B cell (primary cell): ENCODE data around the gene ANKRD65. TPM values are rescaled to one million over a fixed set of nuclear protein-coding genes. Genes with fewer than 3 reads are reported as not detected.
"Not testable (repeated sequence)": the region's sequence is repeated elsewhere in the genome, so short reads cannot be mapped to it uniquely, and the experiment has no call there.

Source experiments
- ATAC-seq: fragments of 200-7000 bp; cut with Tn5 transposase; one replicate; pipeline ENCODE4 v1.10.0; 2021; ENCODE audit warnings: low read depth, mild to moderate bottlenecking, moderate number of reproducible peaks, moderate library complexity
- CTCF ChIA-PET: fragments of 350-600 bp; sonication (Branson Sonifier 250); formaldehyde crosslinking; loops from one replicate; lab custom pipeline; 2021; ENCODE audit warnings: antibody characterized with exemption, inconsistent platforms; lab: Charles Lee
- POLR2A ChIA-PET: fragments of 350-600 bp; sonication (Branson Sonifier 250); formaldehyde crosslinking; loops from one replicate; lab custom pipeline; 2021; ENCODE audit warnings: antibody characterized with exemption; lab: Charles Lee
- DNase-seq: peaks from one replicate; pipeline ENCODE4 v3.0.0; 2013
- H2AFZ ChIP-seq: 2 replicates; pipeline ENCODE4 v1.6.1; 2012; ENCODE audit warnings: mild to moderate bottlenecking, low read depth, low read length; ENCODE audit not compliant: insufficient read depth, poor library complexity, severe bottlenecking
- H3K27ac ChIP-seq, 2 donors: 1 replicate in 1 of 2; 2 replicates in 1 of 2; pipeline ENCODE4 v1.5.1; 2012 to 2013; ENCODE audit warnings: low read length in 2 of 2, mild to moderate bottlenecking in 2 of 2, moderate library complexity in 1 of 2
- H3K27me3 ChIP-seq, 4 experiments: fragments of 200-600 bp in 1 of 4; sonication (generic) in 1 of 4; replicated peaks in 1 of 4; 1 replicate in 2 of 4; 2 replicates in 2 of 4; pipeline versions ENCODE4 v1.6.1 to v1.7.0; 2013 to 2016; ENCODE audit warnings: low read length in 3 of 4, mild to moderate bottlenecking in 2 of 4, mixed read lengths in 1 of 4, moderate library complexity in 1 of 4; ENCODE audit not compliant: insufficient read depth in 4 of 4, control insufficient read depth in 3 of 4; ENCODE audit errors: control extremely low read depth in 1 of 4
- H3K36me3 ChIP-seq, 2 experiments: replicated peaks in 1 of 2; 1 replicate in 1 of 2; 2 replicates in 1 of 2; pipeline versions ENCODE4 v1.6.1 to v1.7.1; 2013; ENCODE audit warnings: low read length in 1 of 2; ENCODE audit not compliant: insufficient read depth in 2 of 2, control insufficient read depth in 1 of 2; ENCODE audit errors: control extremely low read depth in 1 of 2, extremely low read depth in 1 of 2
- H3K4me1 ChIP-seq, 2 donors: fragments of 200-600 bp in 1 of 2; sonication (generic) in 1 of 2; 1 replicate in 1 of 2; 2 replicates in 1 of 2; pipeline versions ENCODE4 v1.5.1 to v1.6.1; 2013 to 2017; ENCODE audit warnings: low read length in 2 of 2; ENCODE audit not compliant: control insufficient read depth in 2 of 2, insufficient read depth in 2 of 2
- H3K4me2 ChIP-seq: replicated peaks from 2 replicates; pipeline ENCODE3; 2012; ENCODE audit warnings: mild to moderate bottlenecking, low read depth, low read length; ENCODE audit not compliant: poor library complexity, severe bottlenecking
- H3K4me3 ChIP-seq, 5 experiments: fragments of 200-600 bp in 1 of 5; sonication (generic) in 1 of 5; 1 replicate in 3 of 5; 2 replicates in 2 of 5; pipeline versions ENCODE4 v1.5.1 to v1.7.0; 2011 to 2016; ENCODE audit warnings: low read length in 4 of 5, mild to moderate bottlenecking in 4 of 5, low read depth in 2 of 5, control low read depth in 1 of 5, moderate library complexity in 1 of 5; ENCODE audit not compliant: insufficient read depth in 1 of 5; ENCODE audit errors: control extremely low read depth in 1 of 5, extremely low read depth in 1 of 5
- H3K79me2 ChIP-seq: fragments of 200-600 bp; sonication (generic); one replicate; pipeline ENCODE4 v1.6.0; 2016; ENCODE audit warnings: low read length; ENCODE audit not compliant: control insufficient read depth, insufficient read depth
- H3K9ac ChIP-seq: fragments of 200-600 bp; sonication (generic); 2 replicates; pipeline ENCODE4 v1.6.1; 2017; ENCODE audit warnings: mild to moderate bottlenecking, low read length, moderate library complexity
- H3K9me3 ChIP-seq, 3 donors: one replicate each; pipeline versions ENCODE4 v1.6.1 to v1.7.1; 2013; ENCODE audit warnings: low read length in 2 of 3; ENCODE audit not compliant: control insufficient read depth in 2 of 3, insufficient read depth in 1 of 3; ENCODE audit errors: control extremely low read depth in 1 of 3
- H4K20me1 ChIP-seq: 2 replicates; pipeline ENCODE4 v1.6.0; 2012; ENCODE audit warnings: mild to moderate bottlenecking, low read length; ENCODE audit not compliant: insufficient read depth, control insufficient read depth, poor library complexity, severe bottlenecking
- H3K27ac Mint-ChIP-seq: one replicate; pipeline ENCODE4 v1.8.0; 2021; ENCODE audit warnings: mixed read lengths
- H3K27me3 Mint-ChIP-seq: one replicate; pipeline ENCODE4 v1.8.0; 2021; ENCODE audit warnings: mixed read lengths
- H3K4me1 Mint-ChIP-seq: one replicate; pipeline ENCODE4 v1.8.0; 2021; ENCODE audit warnings: mixed read lengths
- H3K4me3 Mint-ChIP-seq: one replicate; pipeline ENCODE4 v1.8.0; 2021; ENCODE audit warnings: mixed read lengths
- H3K9me3 Mint-ChIP-seq: one replicate; pipeline ENCODE4 v1.8.0; 2022; ENCODE audit warnings: mixed read lengths; ENCODE audit not compliant: insufficient read depth
- CTCF ChIP-seq: fragments of 200-600 bp; IDR thresholded peaks from one replicate; pipeline ENCODE4 v1.8.0; 2022; ENCODE audit warnings: antibody characterized with exemption, mild to moderate bottlenecking
- EZH2 ChIP-seq: IDR thresholded peaks from 2 replicates; pipeline ENCODE4 v1.6.1; 2012; ENCODE audit warnings: borderline replicate concordance, low read depth, mild to moderate bottlenecking, moderate library complexity, low read length; ENCODE audit not compliant: insufficient read depth, poor library complexity, severe bottlenecking
- WGBS: methylation state at CpG from one replicate; pipeline ENCODE4 v1.1.5; 2013; ENCODE audit warnings: missing lambda C conversion rate; ENCODE audit not compliant: insufficient coverage; 5-methylcytosine and 5-hydroxymethylcytosine counted together
- intact Hi-C: fragments of 100-400 bp; cut with micrococcal nuclease; formaldehyde crosslinking; loops from one replicate; pipeline ENCODE4 v1.10.0; 2022
- polyA plus RNA-seq: library from polyadenylated mRNA; depleted of rRNA; stranded (reverse); fragments of >200 nt; gene quantifications from 2 replicates; pipeline ENCODE4 v1.2.3, GENCODE V29; 2012
- total RNA-seq, 2 donors: library from RNA; stranded (reverse); fragments of 120-200 nt in 1 of 2; gene quantifications; 1 replicate in 1 of 2; 2 replicates in 1 of 2; pipeline versions ENCODE4 v1.2.3 to v1.2.4, GENCODE V29; 2013 to 2022

Gene ANKRD65
- total and polyA plus RNA-seq, 2 donors (not counting 1 experiment from before 2014, with no cell fraction given) = 0.12 TPM; not detected in 1

- H3K9ac ChIP-seq, H3K36me3 ChIP-seq, H3K79me2 ChIP-seq, DNase-seq, H4K20me1 ChIP-seq, H3K9me3 Mint-ChIP-seq, H3K27ac Mint-ChIP-seq, H3K4me3 Mint-ChIP-seq, intact Hi-C loops, H3K27ac ChIP-seq, POLR2A ChIA-PET, H2AFZ ChIP-seq, H3K4me1 Mint-ChIP-seq, H3K4me3 ChIP-seq, H3K4me2 ChIP-seq, ATAC-seq: not testable (repeated sequence)
- CTCF ChIA-PET = interaction anchor here (2.3 kb wide), 1 partner anchor 12 kb away, joined by 9 read pairs; no protein-coding TSS in a partner anchor
- H3K27me3 ChIP-seq = peaks cover 0 to 42% (median 9%) of the 10 kb centered on the region in 4 experiments
- peaks cover 32% of the 10 kb centered on the region for H3K27me3 Mint-ChIP-seq
- peaks cover 8 to 13% of the 10 kb centered on the region in 2 donors for H3K4me1 ChIP-seq
- H3K9me3 ChIP-seq = peaks cover 0 to 12% (median 0%) of the 10 kb centered on the region in 3 donors
- WGBS = 100% methylated on average over 2 of the region's 6 CpGs
These were observed 7.9 kb upstream of the ANKRD65 start for GRCh38 chr1:1428967-1429366.

GRCh38 chr1:1428174-1428573 lies 7.1 kb upstream of the ANKRD65 start:
- DNase-seq (peak; percentile 11), ATAC-seq (no peak)
- Mint-ChIP-seq H3K27ac (no peak overlapping the region), H3K4me1 (peaks cover 3% of the 10 kb centered on the region), H3K9me3 (no peaks in the 10 kb centered on the region), H3K27me3 (peaks cover 30% of the 10 kb centered on the region), H3K4me3 (peak overlapping the region; percentile 47)
- intact Hi-C loops = no loop called here
- Histone ChIP-seq H3K27ac (no peak overlapping the region), H2AFZ (no peak overlapping the region), H3K27me3 (peaks cover 0 to 35% (median 5%) of the 10 kb centered on the region in 4 experiments), H3K4me1 (peaks cover 0 to 5% of the 10 kb centered on the region in 2 donors), H3K4me3 (no peak overlapping the region), H3K9ac (no peak overlapping the region), H3K79me2 (no peaks in the 10 kb centered on the region), H3K9me3 (peaks cover 0 to 6% (median 0%) of the 10 kb centered on the region in 3 donors), H3K4me2 (no peak overlapping the region), H4K20me1 (no peaks in the 10 kb centered on the region), H3K36me3 (no peaks in the 10 kb centered on the region)
- ChIA-PET POLR2A (no interaction called here), CTCF (interaction anchor here (2.3 kb wide), 1 partner anchor 13 kb away, joined by 9 read pairs; no protein-coding TSS in a partner anchor)
- WGBS = 80% methylated on average over 19 of the region's 19 CpGs
- TF ChIP-seq CTCF = no peak
- TF ChIP-seq EZH2 = no peak
